ENCODE measurements around the gene RABEPK.
"Not testable (repeated sequence)": the region's sequence is repeated elsewhere in the genome, so short reads cannot be mapped to it uniquely, and the experiment has no call there.

RABEPK gene

DNA sequence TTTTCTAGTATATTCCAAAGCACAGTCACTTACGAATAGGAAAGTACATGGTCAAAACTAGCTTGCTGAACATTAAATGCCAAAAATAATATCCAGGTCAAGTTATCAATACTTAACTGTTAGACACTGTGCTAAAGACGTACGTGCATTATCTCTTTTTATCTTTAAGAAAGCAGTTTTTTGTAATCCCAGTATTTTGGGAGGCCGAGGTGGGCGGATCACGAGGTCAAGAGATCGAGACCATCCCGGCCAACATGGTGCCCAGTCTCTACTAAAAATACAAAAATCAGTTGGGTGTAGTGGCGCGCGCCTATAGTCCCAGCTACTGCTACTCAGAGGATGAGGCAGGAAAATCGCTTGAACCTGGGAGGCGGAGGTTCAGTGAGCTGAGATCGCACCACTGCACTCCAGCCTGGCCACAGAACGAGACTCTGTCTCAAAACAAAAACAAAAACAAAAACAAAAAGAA, 43.5 kb downstream of the RABEPK start:
- no peak for DNase-seq (ENCODE audit: low read depth)

DNA sequence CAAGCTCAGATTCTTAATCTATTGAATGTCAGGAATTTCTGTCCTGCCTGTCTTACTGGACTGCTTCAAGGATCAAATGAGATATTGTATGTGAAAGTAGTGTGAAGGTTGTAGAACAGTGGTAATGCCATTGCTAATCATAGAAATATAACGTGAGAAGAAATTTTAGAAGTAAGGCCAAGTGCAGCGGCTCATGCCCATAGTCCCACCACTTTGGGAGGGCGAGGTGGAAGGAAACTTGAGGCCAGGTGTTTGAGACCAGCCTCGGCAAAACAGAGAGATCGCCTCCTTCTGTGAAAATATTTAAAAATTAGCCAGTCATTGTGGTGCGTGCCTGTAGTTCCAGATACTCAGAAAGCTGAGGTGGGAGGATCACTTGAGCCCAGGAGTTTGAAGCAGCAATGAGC, 45.9 kb downstream of the RABEPK start:
- no peak for DNase-seq (ENCODE audit: low read depth)

DNA sequence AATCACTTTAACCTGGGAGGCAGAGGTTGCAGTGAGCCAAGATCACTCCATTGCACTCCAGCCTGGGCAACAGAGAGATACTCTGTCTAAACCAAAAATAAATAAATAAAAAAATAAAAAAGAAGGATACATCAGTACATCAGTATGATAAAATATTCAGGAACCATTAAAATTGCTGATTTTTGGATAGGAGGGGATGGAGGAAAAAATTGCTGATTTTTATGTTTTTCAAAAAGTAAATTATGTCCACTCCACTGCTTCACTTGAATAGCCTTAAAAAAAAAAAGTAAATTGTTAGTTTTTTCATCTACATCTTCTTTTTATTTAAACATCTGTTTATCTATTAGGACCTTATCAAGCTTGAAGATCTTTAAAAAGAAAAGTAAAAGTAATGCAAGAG, 53.9 kb downstream of the RABEPK start:
- DNase-seq (ENCODE audit: low read depth): no peak

DNA sequence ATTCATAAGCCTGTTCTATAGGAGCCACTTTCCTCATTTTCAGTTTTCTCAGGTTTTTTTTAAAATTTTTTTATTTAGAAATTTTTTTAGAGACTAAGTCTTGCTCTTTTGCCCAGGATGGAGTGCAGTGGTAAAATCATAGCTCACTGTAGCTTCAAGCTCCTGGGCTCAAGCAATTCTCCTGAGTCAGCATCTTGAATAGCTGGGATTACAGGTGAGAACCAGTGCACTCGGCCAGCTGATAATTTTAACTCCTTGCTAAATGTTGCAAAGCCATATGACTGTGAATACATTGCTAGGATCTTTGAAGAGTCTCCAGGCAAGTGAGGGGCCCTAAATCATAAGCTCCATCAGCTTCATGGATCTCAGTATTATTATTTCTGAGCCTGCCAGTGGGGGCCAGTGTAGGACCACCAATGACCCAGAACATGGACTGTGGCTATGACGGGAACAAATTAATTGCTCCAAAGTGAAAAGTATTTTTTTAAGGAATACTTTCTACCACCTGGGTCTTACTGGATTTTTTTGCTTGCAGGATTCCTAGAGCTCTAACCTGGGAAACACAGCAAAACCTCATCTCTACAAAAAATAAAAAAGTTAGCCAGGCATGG, 55.5 kb downstream of the RABEPK start:
- no peak for DNase-seq (ENCODE audit: low read depth)

DNA sequence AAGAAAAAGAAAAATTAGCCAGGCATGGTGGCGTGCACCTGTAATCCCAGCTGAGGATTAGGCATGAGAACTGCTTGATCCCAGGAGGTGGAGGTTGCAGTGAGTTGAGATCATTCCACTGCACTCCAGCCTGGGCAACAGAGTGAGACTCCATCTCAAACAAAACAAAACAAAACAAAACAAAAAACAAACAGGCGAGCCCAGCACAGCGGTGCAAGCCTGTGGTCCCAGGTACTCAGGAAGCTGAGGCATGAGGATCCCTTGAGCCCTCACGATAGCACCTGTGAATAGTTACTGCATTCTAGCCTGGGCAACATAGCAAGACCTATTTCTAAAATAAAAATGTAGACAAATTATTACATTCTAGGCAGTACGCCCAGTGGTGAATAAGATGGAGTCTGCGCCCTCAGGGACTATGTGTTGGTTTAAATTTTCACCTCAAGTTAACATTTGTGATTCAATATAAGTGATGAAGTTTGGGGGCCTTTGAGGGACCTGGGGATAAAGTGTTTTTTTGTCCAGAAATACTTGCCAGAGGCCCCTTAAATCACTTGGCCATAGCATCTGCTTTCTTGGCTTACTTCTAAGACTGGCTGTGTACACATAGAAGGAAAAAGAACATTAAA, 57.9 kb downstream of the RABEPK start:
- DNase-seq (ENCODE audit: low read depth): no peak

DNA sequence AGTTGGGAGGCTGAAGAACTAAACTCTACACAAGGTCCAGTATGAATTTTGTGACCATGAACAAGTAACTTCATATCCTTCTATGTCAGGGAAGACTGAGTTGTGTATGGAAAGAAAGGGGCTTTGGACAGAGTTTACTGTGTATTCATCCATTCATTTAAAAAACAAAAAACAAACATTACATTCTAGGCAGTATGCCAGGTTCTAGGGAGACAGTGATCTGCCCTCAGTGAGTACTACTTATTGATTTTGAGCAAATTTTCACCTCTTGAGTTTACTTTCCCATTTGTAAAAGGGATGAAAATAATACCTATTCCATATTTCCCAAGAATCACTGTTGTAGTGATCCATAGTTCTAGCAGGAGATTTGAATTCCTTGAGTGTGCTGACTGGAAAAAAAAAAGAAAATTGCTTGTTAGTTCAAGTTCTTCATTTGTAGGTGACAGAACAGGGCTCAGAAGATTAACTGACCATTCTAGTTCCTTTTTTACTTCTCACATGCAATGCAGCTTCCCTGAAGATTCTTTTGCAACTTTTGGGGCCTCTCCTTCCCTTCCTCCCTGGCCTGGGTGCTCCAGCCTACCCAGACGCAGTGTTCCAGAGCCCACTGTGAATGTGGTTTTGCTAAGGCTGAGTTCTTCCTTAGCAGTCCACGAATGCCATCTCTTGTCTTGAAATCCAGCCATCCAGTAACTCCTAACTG, 58.6 kb downstream of the RABEPK start:
- no peak for DNase-seq (ENCODE audit: low read depth)

DNA sequence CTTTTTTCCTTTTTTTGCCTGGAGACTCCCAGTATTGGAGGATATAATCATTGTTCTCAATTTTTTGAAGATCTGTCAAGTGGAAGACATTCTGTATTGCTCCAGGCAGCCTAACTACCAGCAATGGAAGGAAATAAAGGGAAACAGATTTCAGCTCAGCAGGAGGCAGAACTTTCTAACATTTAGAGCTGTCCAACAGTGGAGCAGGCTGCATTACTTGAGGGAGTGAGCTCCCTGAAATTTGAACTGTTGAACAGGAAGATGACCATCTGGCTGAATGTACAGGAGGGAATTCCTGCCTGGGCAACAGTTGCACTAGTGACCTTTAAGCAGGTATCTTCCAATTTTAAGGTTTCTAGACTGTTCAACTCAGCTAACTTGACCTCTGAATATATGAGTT, 60.2 kb downstream of the RABEPK start:
- peak; percentile 64 for DNase-seq (ENCODE audit: low read depth)

DNA sequence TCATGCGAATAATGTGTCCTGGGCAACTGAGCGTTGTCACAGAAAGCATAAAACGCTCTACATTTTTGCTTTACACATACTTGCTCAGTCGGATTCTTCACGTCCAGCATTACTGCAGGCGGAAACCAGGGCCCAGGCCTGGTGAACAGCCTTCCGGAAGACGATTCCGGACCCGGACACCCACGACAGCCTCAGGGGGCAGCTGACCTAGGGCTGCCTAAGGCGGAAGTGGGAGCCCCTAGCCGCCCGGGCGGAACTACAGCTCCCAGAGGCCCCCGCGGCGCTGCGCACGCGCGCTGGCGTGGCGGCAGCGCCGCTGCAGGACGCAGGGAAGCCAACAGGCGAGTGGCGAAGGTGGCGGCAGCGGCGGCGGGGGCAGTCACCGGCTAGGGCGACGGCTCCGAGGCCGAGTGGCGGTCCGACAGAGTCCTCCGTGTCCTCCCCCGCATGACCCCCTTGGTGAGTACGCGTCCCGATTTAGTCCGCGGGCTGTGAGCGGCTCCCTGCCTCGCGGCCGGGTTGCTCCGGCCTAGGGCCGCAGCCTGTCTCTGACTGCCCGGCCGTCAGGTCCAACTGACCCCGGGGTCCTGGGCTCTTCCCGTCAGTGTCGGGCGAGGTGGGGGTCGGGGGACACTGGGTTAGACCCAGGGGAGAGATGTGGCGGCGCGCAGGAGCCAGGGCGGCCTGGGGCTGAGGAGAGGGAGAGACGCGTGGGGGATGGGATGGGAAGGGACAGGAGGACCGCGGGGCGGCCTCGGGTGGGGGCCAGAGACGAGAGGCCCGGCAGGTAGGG, 61.4 kb downstream of the RABEPK start, which contains the start of gene GAPVD1:
Gene GAPVD1, plus strand, starts transcription at position 326 of the 793 bp plus-strand sequence. CDS start 37,096 bp downstream, outside the sequence.
- peak; percentile 87 for DNase-seq (ENCODE audit: low read depth)

DNA sequence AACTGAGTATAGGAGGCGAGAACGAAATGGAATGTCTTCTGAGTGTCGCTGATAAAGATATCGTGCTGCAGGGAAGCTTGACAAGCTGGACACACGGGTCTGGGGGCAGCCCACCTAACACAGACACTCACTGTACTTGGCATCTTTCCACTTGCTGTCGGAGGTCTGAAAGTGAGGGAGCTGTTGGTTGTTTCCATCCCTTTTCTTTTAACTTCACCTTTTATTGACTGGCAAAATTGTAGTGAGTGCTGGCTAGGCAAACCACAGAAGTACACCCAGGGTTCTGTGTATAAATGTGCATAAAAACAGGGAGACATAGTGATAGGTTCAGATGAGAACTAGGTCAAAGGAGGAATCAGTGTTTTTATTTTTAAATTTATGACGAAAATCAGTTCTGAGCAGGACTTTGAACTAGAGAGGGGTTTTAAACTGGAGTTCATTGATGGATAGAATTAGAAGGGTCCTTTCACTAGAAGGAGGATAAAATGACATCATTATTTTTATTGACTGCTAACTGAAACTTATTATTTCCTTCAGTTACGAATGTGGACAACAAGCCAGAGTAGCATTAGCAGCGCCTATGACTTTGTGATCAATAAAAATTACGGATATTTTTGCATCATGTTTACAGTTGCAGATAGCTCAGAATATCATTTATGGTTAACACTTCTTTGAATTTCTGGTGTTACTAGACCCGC, 62.1 kb downstream of the RABEPK start:
- DNase-seq (ENCODE audit: low read depth): peak; percentile 3

DNA sequence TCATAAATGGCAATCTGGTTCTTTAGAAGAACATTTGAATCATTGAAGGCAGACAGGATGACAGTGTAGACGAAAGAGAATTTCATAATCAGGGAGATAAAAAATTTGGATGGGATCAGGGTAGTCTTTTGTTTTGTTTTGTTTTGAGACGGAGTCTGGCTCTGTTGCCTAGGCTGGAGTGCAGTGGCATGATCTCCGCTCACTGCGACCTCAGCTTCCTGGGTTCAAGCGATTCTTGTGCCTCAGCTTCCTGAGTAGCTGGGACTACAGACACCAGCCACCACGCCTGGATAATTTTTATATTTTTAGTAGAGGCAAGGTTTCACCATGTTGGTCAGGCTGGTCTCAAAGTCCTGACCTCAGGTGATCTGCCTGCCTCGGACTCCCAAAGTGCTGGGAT, 63.7 kb downstream of the RABEPK start:
- DNase-seq (ENCODE audit: low read depth): not testable (repeated sequence)

DNA sequence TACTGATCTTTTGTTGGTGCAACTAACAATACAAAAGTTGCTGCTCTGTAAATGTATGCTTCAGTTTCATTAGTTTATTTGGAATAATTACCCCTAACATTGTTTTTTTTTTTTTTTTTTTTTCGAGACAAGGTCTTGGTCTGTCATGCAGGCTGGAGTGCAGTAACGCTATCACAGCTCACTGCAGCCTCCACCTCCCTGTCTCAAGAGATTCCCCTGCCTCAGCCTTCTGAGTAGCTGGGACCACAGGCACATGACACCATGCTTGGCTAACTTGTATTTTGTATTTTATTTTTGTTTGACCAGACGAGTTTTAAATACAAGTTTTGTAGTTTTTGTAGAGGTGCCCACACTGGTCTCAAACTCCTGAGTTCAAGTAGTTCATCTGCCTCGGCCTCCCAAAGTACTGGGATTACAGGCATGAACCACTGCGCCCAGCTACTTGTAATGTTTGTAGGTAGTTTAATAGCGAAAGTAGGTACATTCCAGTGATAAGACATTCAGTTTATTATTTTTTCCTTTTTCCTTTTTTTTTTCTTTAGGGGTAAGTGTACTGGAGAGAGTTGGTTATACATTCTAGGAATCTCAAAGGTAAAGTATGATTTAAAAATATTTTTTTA, 68.2 kb downstream of the RABEPK start:
- no peak for DNase-seq (ENCODE audit: low read depth)

DNA sequence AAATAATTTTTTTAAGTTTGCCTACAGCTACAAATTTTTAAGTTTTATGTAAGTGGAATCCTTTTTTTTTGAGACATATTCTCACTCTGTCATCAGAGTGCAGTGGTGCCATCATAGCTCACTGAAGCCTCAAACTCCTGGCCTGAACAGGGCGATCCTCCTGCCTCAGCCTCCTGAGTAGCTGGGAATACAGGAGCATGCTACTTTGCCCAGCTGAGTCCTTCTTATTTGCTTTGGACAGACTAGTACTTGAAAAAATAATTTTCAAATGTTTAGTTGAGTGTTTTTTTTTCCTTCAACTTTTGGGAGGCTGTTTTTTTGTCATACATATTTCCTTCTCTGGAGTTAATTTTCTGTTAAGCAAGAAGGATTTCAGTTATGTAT, 68.7 kb downstream of the RABEPK start:
- DNase-seq (ENCODE audit: low read depth): no peak

DNA sequence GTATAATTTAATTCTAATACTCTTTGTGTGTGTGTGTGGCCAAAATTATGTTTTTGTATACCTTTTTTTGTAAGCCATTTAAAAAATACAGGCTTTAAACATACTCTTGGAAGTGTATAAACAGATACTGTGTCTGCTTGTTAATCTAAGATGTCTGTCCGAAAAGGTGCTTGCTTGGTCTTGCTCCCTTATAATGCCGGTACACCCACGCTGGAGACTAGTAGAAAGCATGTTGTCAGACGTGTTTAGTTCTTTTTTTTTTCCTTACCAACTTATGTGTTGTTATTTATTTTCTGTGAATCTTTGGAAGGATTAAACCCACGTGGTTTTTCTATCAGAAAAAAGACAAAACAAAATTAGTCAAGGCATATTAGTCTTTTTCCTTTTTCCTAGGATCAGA, 70.7 kb downstream of the RABEPK start:
- no peak for DNase-seq (ENCODE audit: low read depth)

DNA sequence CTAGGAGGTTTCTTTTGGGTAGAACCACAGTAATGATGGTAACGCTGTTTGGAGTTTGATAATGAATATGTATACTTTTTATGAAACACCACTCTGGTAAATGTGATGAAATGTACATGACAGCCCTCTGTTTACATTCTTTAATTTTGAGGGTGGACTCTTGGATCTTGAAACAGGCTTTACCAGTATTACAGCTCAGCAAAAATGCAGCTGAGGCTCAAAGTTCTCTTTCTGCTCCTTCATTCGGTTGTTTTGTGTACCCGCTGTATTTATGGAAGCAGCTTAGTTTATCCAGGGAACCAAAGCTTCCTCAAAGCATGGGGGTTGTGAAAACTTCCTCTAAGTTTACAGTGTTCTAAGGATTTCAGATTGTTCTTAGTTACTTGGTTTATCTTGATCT, 72.4 kb downstream of the RABEPK start:
- peak; percentile 59 for DNase-seq (ENCODE audit: low read depth)

DNA sequence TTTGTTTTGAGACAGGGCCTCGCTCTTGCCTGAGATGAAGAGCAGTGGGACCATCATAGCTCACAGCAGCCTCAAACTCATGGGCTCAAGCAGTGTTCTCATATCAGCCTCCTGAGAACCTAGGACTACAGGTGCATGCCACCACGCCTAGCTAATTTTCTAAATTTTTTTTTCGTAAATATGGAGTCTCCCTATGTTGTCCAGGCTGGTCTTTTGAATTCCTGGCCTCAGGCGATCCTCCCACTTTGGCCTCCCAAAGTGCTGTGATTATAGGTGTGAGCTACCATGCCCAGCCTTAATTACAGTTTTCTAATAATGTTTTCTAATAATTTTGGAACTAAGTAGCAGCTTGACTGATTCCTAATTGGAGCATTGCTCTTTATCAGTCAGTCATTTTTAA, 76.4 kb downstream of the RABEPK start:
- no peak for DNase-seq (ENCODE audit: low read depth)

DNA sequence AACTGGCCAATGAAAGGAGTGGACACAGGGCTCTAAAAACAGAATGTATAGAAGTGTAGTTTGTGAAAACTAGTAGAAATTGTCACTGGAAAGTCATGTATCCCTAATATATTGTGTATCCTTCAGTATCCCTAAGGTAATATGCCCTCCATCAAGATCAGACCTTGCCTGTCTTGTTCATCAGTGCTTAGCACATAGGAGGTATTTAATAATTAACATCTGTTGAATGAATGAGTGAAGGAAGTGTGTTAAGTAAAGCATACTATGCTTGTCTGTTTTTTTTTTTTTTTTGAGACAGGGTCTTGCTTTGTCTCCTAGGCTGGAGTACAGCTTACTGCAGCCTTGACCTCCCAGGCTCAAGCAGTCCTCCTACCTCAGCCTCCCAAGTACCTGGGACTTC, 77.1 kb downstream of the RABEPK start:
- no peak for DNase-seq (ENCODE audit: low read depth)

DNA sequence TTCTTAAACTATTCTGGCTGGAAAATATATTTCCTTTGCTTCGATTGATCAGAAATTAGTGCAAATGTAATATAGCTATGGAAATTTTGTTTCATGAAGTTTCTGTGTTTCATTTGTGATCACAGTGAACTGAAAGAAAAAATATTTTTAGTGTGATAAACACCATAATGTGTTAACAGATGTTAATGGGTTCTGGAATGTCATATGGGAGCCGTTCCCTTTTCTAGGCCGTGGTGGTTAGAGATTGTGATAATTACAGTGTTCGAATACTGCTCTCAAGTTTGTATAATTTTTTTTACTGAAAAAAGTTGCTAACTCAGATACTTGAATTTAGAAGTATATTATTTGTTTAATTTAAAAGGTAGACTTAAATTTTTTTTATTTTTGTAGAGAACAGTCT, 80.6 kb downstream of the RABEPK start:
- DNase-seq (ENCODE audit: low read depth): no peak
